ENCODE results near the gene CHFR. TPM values are rescaled to one million over a fixed set of nuclear protein-coding genes. Genes with fewer than 3 reads are reported as not detected.

CHFR gene
- total RNA-seq, 1 experiment from 2014 or later, result 53.3 TPM

DNA sequence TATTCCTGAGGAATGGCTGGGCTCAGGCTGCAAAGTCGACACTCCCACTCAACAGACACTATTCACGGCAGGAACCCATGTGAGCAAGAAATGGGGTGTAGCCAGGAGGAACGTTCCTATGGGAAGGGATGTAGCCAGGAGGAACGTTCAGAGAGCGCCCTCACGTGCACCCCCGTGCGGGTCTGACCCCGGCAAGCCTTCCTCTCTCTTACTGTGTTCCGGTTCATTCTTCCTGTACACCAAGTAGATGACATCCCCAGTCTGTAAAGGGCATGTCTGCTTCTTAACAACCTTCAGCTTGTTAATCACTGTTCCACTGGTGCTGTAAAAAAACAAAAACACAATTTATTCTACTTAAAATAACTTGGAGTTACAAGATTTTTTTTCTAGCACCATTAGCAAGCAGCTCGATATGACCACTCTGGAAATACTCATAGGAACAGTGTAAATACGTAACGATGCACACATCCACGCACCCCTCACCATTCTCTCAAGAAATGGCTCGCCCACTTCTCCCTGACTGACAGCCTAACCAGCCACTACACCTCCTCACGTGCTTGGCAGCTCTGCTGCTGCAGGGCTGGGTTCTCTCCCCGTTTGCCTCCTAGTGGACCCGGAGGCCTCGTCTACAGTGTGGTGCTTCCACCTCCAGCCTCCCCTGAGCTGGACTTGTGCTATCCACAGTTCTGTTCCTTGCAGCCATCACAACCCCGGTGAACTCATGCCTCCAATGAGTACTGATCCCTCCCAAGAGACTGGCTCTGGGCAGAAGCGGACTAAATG is 15.1 kb downstream of the CHFR start:
- Histone ChIP-seq H3K4me1 (ENCODE audit: insufficient read depth, low read length) (no peaks in the 10 kb centered on the region), H3K79me2 (ENCODE audit: insufficient read depth, low read length) (no peaks in the 10 kb centered on the region), H3K18ac (ENCODE audit: insufficient read length, low read depth, low read length) (no peak overlapping the region), H2AK5ac (ENCODE audit: insufficient read length, low read length) (no peak overlapping the region), H3K23me2 (ENCODE audit: insufficient read length, low read depth, low read length, poor library complexity, severe bottlenecking) (no peaks in the 10 kb centered on the region), H3K9ac (ENCODE audit: extremely low read depth, insufficient read length, low read length) (no peak overlapping the region), H3T11ph (ENCODE audit: low read length) (no peak overlapping the region), H2BK12ac (ENCODE audit: insufficient read length, low read depth, low read length) (no peak overlapping the region), H3K79me1 (ENCODE audit: insufficient read depth, low read depth, low read length, poor library complexity, severe bottlenecking) (no peaks in the 10 kb centered on the region), H2BK5ac (ENCODE audit: insufficient read length, low read length) (no peak overlapping the region), H2AFZ (ENCODE audit: low read length) (no peak overlapping the region), H3K27ac (ENCODE audit: insufficient read length, low read depth, low read length) (no peak overlapping the region), H4K5ac (ENCODE audit: insufficient read length, low read depth, low read length) (no peak overlapping the region), H2BK20ac (ENCODE audit: low read depth, low read length, poor library complexity, severe bottlenecking) (no peak overlapping the region), H3K27me3 (ENCODE audit: insufficient read depth, low read length) (no peaks in the 10 kb centered on the region), H2BK120ac (ENCODE audit: low read depth, low read length, poor library complexity, severe bottlenecking) (no peak overlapping the region), H3K4ac (ENCODE audit: low read depth, low read length) (no peak overlapping the region), H2BK15ac (ENCODE audit: low read depth, low read length) (no peak overlapping the region), H4K8ac (replicated peaks; ENCODE audit: insufficient read length, low read depth, low read length) (no peak overlapping the region), H4K20me1 (ENCODE audit: control insufficient read depth, insufficient read depth, insufficient read length) (no peaks in the 10 kb centered on the region), H3K4me2 (ENCODE audit: insufficient read depth, insufficient read length, low read length) (no peak overlapping the region), H3K56ac (ENCODE audit: insufficient read length, low read depth, low read length) (no peak overlapping the region), H3K9me3 (ENCODE audit: control insufficient read depth, low read depth, low read length) (no peaks in the 10 kb centered on the region), H3K14ac (ENCODE audit: insufficient read depth, low read length) (no peak overlapping the region), H4K91ac (ENCODE audit: insufficient read length, low read depth, low read length) (no peak overlapping the region), H3K23ac (ENCODE audit: insufficient read length, low read depth, low read length) (no peak overlapping the region)
- WGBS (ENCODE audit: extremely low coverage, insufficient read length, low lambda C conversion rate), result no CpG with 5 or more reads among the region's 21 CpGs
- peaks cover 19 to 70% (median 44%) of the 10 kb centered on the region in 3 experiments; a peak in 6 of 7 replicates for H3K36me3 Mint-ChIP-seq (ENCODE audit: insufficient read depth in 1 of 3, low read depth in 3 of 3)
- H3K9me3 Mint-ChIP-seq, result no peaks in the 10 kb centered on the region
- no peak overlapping the region for H3K4me3 Mint-ChIP-seq
- DNase-seq, result no peak
- no peaks in the 10 kb centered on the region for H3K27me3 Mint-ChIP-seq (ENCODE audit: low read depth)
- H3K4me1 Mint-ChIP-seq, result no peaks in the 10 kb centered on the region
- TF ChIP-seq, protein P1, sequence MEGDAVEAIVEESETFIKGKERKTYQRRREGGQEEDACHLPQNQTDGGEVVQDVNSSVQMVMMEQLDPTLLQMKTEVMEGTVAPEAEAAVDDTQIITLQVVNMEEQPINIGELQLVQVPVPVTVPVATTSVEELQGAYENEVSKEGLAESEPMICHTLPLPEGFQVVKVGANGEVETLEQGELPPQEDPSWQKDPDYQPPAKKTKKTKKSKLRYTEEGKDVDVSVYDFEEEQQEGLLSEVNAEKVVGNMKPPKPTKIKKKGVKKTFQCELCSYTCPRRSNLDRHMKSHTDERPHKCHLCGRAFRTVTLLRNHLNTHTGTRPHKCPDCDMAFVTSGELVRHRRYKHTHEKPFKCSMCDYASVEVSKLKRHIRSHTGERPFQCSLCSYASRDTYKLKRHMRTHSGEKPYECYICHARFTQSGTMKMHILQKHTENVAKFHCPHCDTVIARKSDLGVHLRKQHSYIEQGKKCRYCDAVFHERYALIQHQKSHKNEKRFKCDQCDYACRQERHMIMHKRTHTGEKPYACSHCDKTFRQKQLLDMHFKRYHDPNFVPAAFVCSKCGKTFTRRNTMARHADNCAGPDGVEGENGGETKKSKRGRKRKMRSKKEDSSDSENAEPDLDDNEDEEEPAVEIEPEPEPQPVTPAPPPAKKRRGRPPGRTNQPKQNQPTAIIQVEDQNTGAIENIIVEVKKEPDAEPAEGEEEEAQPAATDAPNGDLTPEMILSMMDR (conservative IDR thresholded peaks at IDR 0.05), result no peak
- H3K27ac Mint-ChIP-seq, result peak overlapping the region; percentile 43 to 57 (median 44); a peak in 3 of 7 replicates

Data from H9 (cell line).